ENCODE data around the gene PIBF1. TPM values are rescaled to one million over a fixed set of nuclear protein-coding genes. Genes with fewer than 3 reads are reported as not detected.

The PIBF1 gene
- total RNA-seq, 1 experiment from 2014 or later, result 26.0 TPM

DNA sequence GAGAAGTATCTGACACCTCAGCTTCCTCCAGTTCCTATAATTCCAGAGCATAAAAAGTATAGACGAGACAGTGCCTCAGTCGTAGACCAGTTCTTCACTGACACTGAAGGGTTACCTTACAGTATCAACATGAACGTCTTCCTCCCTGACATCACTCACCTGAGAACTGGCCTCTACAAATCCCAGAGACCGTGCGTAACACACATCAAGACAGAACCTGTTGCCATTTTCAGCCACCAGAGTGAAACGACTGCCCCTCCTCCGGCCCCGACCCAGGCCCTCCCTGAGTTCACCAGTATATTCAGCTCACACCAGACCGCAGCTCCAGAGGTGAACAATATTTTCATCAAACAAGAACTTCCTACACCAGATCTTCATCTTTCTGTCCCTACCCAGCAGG, 279.9 kb downstream of the PIBF1 start:
- Histone ChIP-seq H3K4me3 (no peak overlapping the region), H3K27ac (no peak overlapping the region)

DNA sequence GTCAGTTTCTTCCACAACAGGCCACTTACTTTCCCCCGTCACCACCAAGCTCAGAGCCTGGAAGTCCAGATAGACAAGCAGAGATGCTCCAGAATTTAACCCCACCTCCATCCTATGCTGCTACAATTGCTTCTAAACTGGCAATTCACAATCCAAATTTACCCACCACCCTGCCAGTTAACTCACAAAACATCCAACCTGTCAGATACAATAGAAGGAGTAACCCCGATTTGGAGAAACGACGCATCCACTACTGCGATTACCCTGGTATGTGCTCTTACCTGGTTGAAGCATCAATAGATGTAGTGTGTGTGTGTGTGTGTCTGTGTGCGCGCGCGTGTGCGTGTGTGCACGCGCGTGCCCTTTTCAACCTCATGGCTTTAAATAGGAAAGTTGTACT, 280.5 kb downstream of the PIBF1 start:
- no peak overlapping the region for H3K4me3 ChIP-seq
- H3K27ac ChIP-seq, result no peak overlapping the region
- DNase-seq, result no peak
- H3K36me3 ChIP-seq, result peaks cover 9% of the 10 kb centered on the region
- H3K27me3 ChIP-seq, result no peaks in the 10 kb centered on the region
- no peaks in the 10 kb centered on the region for H3K9me3 ChIP-seq (replicated peaks)
- H3K4me1 ChIP-seq, result no peaks in the 10 kb centered on the region

More for the DNA sequence above, 279.9 kb downstream of the PIBF1 start:
- Histone ChIP-seq H3K4me1 (no peaks in the 10 kb centered on the region), H3K27me3 (no peaks in the 10 kb centered on the region), H3K9me3 (replicated peaks) (no peaks in the 10 kb centered on the region), H3K36me3 (peaks cover 9% of the 10 kb centered on the region)
- no peak for DNase-seq

DNA sequence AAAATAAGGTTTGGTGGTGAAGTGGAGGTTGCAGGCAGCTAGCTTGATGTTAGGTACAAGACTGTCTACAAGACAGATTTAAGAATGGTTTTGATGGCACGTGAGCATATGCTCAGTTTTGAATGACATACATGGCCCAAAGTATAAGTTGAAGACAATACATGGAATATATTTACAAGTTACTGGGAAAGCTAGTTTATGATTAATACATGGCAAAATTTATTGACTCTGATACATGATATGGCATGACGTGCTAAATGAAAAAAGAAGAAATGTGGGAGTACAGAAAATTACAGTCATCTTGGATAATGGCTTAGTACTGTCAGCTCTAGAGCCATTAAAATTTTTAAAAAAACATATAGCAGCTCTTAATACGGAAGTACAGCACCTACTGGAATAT, 281.2 kb downstream of the PIBF1 start:
- H3K4me3 ChIP-seq, result no peak overlapping the region
- H3K9me3 ChIP-seq (replicated peaks), result no peaks in the 10 kb centered on the region

DNA sequence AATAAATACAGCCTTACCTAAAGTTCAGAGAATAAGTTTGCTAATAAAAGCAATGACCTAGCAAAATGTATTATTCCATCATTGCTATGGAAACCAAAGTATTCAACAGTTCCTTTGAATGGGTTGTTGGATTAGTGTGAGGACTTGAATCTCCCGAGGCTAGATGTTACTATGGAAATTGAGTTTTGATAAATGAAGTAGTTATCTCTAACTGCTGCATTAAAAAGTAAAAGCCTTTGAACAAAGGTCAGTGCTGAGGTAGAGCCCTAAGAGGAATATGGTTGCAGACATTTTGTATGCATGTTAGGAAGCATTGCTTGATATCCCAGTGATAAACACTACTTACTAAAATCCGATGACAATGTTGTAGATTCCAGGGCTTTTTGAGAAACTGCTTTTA, 283.1 kb downstream of the PIBF1 start:
- H3K9me3 ChIP-seq (replicated peaks), result no peaks in the 10 kb centered on the region
- peaks cover 12% of the 10 kb centered on the region for H3K36me3 ChIP-seq
- no peaks in the 10 kb centered on the region for H3K4me1 ChIP-seq
- no peak overlapping the region for H3K27ac ChIP-seq
- H3K27me3 ChIP-seq, result no peaks in the 10 kb centered on the region
- DNase-seq, result no peak
- H3K4me3 ChIP-seq, result no peak overlapping the region

More for the DNA sequence above, 281.2 kb downstream of the PIBF1 start:
- H3K36me3 ChIP-seq, result peaks cover 9% of the 10 kb centered on the region
- H3K27me3 ChIP-seq, result no peaks in the 10 kb centered on the region
- DNase-seq, result no peak
- no peak overlapping the region for H3K27ac ChIP-seq
- no peaks in the 10 kb centered on the region for H3K4me1 ChIP-seq

DNA sequence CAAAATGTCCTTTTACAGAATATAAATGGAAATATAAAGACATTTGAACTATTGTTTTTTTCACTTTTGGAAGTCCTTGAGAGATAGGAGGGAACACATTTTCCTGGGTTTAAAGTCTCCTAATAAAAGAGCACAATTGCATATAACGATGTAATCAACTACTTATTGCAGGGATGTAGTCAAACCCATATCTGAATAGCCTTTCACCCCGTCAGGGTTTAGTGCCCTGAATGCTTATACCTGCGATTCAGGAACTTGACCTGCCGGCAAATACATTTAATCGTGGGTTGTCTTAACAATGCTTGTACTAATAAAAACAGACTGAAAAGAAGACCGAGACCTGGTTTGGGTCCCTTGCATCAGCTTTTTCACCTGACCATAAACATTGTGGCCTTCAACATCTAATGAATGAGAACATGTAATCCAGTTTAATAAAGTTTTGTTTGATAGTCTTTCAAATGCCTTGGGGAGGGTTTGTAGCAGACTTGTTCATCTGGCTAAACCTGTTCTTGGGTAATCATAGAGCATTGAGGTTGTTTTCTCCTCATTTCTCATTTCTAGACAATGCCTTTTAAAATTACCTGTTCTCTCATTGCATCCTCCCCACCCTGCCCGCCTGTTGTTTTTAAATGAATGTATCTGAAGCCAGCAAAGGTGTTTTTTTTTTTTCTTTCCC, 283.9 kb downstream of the PIBF1 start:
- Histone ChIP-seq H3K27ac (no peak overlapping the region), H3K27me3 (no peaks in the 10 kb centered on the region), H3K36me3 (peaks cover 12% of the 10 kb centered on the region), H3K4me3 (no peak overlapping the region), H3K4me1 (no peaks in the 10 kb centered on the region), H3K9me3 (replicated peaks) (no peaks in the 10 kb centered on the region)
- no peak for DNase-seq

Other genes with a start within 250 kb of the PIBF1 start
- gene MZT1, start 54.5 kb upstream of the PIBF1 start, total RNA-seq (2014; rRNA removed; shearing (Covaris generic)), result 58.3 and 67.9 TPM in 2 replicates
- 26.4 and 35.4 TPM in 2 replicates for gene BORA, start 54.2 kb upstream of the PIBF1 start, total RNA-seq (2014; rRNA removed; shearing (Covaris generic))
- gene DIS3, start 233 bp upstream of the PIBF1 start, total RNA-seq (2014; rRNA removed; shearing (Covaris generic)), result 38.2 and 41.3 TPM in 2 replicates

Measured in SJCRH30 (cell line).